ENCODE results near the gene ARHGAP18. TPM values are rescaled to one million over a fixed set of nuclear protein-coding genes. Genes with fewer than 3 reads are reported as not detected.

ARHGAP18 gene
- total and polyA plus RNA-seq, 2 experiments from 2014 or later: 4.3 to 5.0 TPM

DNA sequence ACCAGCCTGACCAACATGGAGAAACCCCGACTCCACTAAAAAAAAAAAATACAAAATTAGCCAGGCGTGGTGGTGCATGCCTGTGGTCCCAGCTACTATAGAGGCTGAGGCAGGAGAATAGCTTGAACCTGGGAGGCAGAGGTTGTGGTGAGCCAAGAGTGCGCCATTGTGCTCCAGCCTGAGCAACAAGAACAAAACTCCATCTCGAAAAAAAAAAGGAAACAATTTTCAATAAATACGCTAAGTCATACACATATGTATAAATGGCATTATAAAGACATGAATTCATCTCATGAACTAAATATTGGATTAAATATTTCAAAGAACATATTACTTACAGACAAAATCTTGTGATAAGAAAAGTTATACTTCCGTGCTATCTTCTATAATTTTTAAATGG lies 2.9 kb downstream of the ARHGAP18 start (continued):
- TF ChIP-seq ZNF462 (CRISPR knock-in tag; IDR thresholded peaks at IDR 0.05) (no peak), CREB1 (CRISPR knock-in tag; IDR thresholded peaks at IDR 0.05; ENCODE audit: low read depth) (no peak)

- Histone ChIP-seq H3K79me2 (replicated peaks; ENCODE audit: insufficient read depth) (no peaks in the 10 kb centered on the region), H4K20me1 (replicated peaks; ENCODE audit: insufficient read depth) (no peaks in the 10 kb centered on the region), H3K9me2 (ENCODE audit: insufficient read depth) (no peaks in the 10 kb centered on the region), H3K4me1 (ENCODE audit: insufficient read depth) (no peaks in the 10 kb centered on the region; the same call in 1 of the 2 replicates), H3F3A (replicated peaks; ENCODE audit: low read depth) (no peaks in the 10 kb centered on the region), H3K4me3 (no peak overlapping the region), H3K4me2 (no peak overlapping the region), H3K27me3 (ENCODE audit: insufficient read depth) (no peaks in the 10 kb centered on the region), H2AFZ (no peak overlapping the region), H3K27ac (ENCODE audit: low read depth) (no peak overlapping the region), H3K36me3 (ENCODE audit: insufficient read depth) (no peaks in the 10 kb centered on the region)
- no peak for DNase-seq (ENCODE audit: low spot score)
- H3K4me3 Mint-ChIP-seq: no peak overlapping the region
- ATAC-seq: no peak
- H3K4me1 Mint-ChIP-seq: peaks cover 17% of the 10 kb centered on the region
- no peaks in the 10 kb centered on the region for H3K27me3 Mint-ChIP-seq (ENCODE audit: insufficient read depth, low read depth, poor library complexity)
- H3K9me3 Mint-ChIP-seq: no peaks in the 10 kb centered on the region
- no peaks in the 10 kb centered on the region for H3K36me3 Mint-ChIP-seq (ENCODE audit: low read depth)
- no peak overlapping the region for H3K27ac Mint-ChIP-seq
- no peak for TF ChIP-seq POLR2AphosphoS5 (IDR thresholded peaks at IDR 0.05; ENCODE audit: low read depth)
- TF ChIP-seq, protein P1, sequence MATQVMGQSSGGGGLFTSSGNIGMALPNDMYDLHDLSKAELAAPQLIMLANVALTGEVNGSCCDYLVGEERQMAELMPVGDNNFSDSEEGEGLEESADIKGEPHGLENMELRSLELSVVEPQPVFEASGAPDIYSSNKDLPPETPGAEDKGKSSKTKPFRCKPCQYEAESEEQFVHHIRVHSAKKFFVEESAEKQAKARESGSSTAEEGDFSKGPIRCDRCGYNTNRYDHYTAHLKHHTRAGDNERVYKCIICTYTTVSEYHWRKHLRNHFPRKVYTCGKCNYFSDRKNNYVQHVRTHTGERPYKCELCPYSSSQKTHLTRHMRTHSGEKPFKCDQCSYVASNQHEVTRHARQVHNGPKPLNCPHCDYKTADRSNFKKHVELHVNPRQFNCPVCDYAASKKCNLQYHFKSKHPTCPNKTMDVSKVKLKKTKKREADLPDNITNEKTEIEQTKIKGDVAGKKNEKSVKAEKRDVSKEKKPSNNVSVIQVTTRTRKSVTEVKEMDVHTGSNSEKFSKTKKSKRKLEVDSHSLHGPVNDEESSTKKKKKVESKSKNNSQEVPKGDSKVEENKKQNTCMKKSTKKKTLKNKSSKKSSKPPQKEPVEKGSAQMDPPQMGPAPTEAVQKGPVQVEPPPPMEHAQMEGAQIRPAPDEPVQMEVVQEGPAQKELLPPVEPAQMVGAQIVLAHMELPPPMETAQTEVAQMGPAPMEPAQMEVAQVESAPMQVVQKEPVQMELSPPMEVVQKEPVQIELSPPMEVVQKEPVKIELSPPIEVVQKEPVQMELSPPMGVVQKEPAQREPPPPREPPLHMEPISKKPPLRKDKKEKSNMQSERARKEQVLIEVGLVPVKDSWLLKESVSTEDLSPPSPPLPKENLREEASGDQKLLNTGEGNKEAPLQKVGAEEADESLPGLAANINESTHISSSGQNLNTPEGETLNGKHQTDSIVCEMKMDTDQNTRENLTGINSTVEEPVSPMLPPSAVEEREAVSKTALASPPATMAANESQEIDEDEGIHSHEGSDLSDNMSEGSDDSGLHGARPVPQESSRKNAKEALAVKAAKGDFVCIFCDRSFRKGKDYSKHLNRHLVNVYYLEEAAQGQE (IDR thresholded peaks at IDR 0.05; ENCODE audit: unreplicated experiment): no peak
- no peak for TF ChIP-seq ZNF114 (CRISPR knock-in tag; IDR thresholded peaks at IDR 0.05)
- no peak for TF ChIP-seq ZNF331 (CRISPR knock-in tag; IDR thresholded peaks at IDR 0.05; ENCODE audit: low read depth)
- TF ChIP-seq EZH2phosphoT487 (IDR thresholded peaks at IDR 0.05; ENCODE audit: unreplicated experiment): no peak
Observed at GRCh38 chr6:129705212-129705611, 4.8 kb downstream of the ARHGAP18 start.
